ENCODE results near the gene DOCK6.

- TF ChIP-seq, protein P1, sequence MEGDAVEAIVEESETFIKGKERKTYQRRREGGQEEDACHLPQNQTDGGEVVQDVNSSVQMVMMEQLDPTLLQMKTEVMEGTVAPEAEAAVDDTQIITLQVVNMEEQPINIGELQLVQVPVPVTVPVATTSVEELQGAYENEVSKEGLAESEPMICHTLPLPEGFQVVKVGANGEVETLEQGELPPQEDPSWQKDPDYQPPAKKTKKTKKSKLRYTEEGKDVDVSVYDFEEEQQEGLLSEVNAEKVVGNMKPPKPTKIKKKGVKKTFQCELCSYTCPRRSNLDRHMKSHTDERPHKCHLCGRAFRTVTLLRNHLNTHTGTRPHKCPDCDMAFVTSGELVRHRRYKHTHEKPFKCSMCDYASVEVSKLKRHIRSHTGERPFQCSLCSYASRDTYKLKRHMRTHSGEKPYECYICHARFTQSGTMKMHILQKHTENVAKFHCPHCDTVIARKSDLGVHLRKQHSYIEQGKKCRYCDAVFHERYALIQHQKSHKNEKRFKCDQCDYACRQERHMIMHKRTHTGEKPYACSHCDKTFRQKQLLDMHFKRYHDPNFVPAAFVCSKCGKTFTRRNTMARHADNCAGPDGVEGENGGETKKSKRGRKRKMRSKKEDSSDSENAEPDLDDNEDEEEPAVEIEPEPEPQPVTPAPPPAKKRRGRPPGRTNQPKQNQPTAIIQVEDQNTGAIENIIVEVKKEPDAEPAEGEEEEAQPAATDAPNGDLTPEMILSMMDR (IDR thresholded peaks at IDR 0.05): no peak
- TF ChIP-seq POLR2A (IDR thresholded peaks at IDR 0.05): no peak
These were observed 17.3 kb downstream of the DOCK6 start for GRCh38 chr19:11244846-11245589.
